ENCODE data around the gene ARNT2. TPM values are rescaled to one million over a fixed set of nuclear protein-coding genes. Genes with fewer than 3 reads are reported as not detected.
A peak's percentile ranks its signal among the peaks of the same experiment; 100 is the strongest.

The ARNT2 gene
- total RNA-seq, 1 donor from 2014 or later = 6.4 TPM

DNA sequence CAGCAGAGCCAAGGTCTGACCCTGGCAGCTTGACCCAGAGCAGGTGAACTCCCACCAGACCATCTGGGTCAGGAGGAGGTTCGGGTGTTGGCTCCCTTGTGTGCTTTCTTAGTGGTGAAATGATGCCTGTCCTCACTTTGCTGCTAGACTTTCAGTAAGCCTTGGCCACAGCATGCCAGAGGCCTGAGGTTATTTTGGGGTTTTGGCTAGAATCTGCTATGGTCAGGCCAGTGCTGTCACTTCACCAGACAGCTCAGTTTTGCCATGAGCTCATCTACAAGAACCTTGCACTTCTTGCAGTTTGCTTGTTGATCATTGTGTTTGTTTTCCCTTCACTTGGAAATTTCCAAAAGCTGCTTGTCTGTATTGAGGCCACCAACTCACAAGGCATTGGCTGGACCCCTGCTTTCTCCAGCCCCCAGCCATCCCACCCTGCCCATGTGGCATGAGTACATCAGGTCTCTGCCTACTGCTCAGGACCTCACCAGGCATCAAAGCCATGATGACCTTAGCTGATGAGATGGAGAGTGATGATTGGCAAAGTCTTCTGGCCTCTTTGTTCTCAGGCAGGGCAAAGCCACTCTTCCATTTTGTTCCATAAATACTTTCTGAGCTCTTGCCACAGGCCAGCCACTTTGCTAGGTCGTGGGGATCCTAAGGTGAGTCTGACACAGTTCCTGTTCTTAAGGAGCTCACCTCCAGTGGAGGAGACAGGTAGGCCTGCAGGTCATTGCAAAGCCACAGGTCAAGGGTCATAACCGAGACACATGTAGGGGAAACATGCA, 122.6 kb downstream of the ARNT2 start:
- Histone ChIP-seq H3K36me3 (no peaks in the 10 kb centered on the region), H3K9me3 (no peaks in the 10 kb centered on the region), H3K27me3 (no peaks in the 10 kb centered on the region), H3K4me3 (no peak overlapping the region), H3K4me1 (no peaks in the 10 kb centered on the region), H3K27ac (no peak overlapping the region)
- intact Hi-C loops (cut with DNase I) = no loop called here
- TF ChIP-seq, protein P1, sequence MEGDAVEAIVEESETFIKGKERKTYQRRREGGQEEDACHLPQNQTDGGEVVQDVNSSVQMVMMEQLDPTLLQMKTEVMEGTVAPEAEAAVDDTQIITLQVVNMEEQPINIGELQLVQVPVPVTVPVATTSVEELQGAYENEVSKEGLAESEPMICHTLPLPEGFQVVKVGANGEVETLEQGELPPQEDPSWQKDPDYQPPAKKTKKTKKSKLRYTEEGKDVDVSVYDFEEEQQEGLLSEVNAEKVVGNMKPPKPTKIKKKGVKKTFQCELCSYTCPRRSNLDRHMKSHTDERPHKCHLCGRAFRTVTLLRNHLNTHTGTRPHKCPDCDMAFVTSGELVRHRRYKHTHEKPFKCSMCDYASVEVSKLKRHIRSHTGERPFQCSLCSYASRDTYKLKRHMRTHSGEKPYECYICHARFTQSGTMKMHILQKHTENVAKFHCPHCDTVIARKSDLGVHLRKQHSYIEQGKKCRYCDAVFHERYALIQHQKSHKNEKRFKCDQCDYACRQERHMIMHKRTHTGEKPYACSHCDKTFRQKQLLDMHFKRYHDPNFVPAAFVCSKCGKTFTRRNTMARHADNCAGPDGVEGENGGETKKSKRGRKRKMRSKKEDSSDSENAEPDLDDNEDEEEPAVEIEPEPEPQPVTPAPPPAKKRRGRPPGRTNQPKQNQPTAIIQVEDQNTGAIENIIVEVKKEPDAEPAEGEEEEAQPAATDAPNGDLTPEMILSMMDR (IDR thresholded peaks at IDR 0.05) = no peak
- DNase-seq (ENCODE audit: low spot score in 2 of 2) = no peak

DNA sequence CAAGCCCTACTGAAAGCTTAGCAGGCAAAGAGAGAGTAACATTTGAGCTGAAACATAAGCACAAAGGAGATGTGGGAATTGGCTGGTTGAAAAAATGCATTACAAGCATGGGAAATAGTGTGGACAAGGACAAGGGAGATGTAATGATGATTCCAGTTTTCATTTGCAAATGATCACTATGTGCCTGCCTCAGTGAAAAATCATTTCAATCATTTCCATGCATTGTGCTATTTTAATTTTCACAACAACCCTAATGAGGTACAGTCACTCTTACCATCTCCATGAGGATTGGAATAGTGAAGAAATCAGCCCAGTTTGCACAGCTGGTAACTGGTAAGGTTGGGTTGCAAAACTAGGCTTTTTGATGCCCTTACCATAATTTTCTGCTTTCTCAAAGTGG, 123.2 kb downstream of the ARNT2 start:
- intact Hi-C loops (cut with DNase I) = no loop called here
- no peaks in the 10 kb centered on the region for H3K36me3 ChIP-seq
- no peaks in the 10 kb centered on the region for H3K27me3 ChIP-seq
- no peak overlapping the region for H3K27ac ChIP-seq
- no peak for DNase-seq (ENCODE audit: low spot score in 2 of 2)
- no peak overlapping the region for H3K4me3 ChIP-seq
- no peaks in the 10 kb centered on the region for H3K4me1 ChIP-seq
- H3K9me3 ChIP-seq = no peaks in the 10 kb centered on the region
- TF ChIP-seq, protein P1 (IDR thresholded peaks at IDR 0.05) = no peak

DNA sequence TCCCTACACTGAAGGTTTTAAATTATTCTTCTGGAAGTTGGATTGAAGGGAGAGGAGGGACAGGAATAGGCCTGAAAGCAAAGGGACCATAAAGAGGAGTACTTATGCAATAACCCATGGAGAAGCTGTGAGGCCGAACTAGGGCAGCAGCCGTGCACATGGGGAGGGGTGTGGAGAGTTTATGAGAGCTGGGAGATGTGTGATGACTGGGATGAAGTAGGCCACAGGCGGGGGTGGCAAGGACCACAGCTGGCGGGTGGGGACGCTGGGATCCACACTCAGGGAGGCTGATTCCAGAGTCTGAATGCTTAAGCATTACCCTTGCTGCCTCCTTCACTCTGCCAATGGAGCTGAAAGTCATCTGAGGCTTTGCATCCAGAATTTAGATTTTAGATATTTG, 123.8 kb downstream of the ARNT2 start:
- H3K4me3 ChIP-seq = no peak overlapping the region
- H3K27ac ChIP-seq = no peak overlapping the region
- no peaks in the 10 kb centered on the region for H3K9me3 ChIP-seq
- H3K27me3 ChIP-seq = no peaks in the 10 kb centered on the region
- H3K4me1 ChIP-seq = no peaks in the 10 kb centered on the region
- DNase-seq (ENCODE audit: low spot score in 2 of 2) = no peak
- TF ChIP-seq, protein P1 (IDR thresholded peaks at IDR 0.05) = no peak
- H3K36me3 ChIP-seq = no peaks in the 10 kb centered on the region
- intact Hi-C loops (cut with DNase I) = no loop called here

DNA sequence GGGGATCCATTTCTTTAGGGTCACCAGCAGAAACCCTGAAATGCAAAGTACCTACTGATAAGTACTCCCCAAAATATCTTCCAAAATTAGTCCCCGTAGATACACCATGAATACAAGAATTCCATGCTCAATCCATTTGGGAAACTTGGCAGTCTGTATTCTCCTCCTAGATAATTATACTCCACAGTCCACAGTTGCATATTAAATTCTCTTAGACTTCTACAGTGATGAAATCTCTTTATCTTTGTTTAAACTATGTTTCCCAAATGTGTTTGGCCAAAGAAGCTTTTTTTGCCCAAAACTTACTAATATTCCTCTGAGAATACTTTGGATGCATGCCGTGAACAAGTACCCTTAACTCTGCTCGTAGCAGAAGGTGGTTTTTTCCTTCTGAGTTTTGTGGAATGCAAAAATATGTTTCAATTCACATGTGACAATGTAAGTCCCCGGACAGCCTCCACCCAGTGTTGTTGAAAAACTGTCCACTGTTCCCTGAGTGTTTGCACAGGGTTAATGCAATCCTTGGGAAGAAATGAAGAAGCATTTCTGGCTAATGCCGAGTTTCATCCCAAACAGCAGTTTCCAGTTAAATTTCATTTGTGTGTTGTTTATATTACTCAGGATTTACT, 126.7 kb downstream of the ARNT2 start:
- H3K27ac ChIP-seq = peak overlapping the region in 1 of 2 donors; percentile 2
- TF ChIP-seq, protein P1 (IDR thresholded peaks at IDR 0.05) = no peak
- H3K4me3 ChIP-seq = no peak overlapping the region
- H3K27me3 ChIP-seq = no peaks in the 10 kb centered on the region
- no peaks in the 10 kb centered on the region for H3K9me3 ChIP-seq
- no peaks in the 10 kb centered on the region for H3K4me1 ChIP-seq
- DNase-seq (ENCODE audit: low spot score in 2 of 2) = no peak
- no peaks in the 10 kb centered on the region for H3K36me3 ChIP-seq
- intact Hi-C loops (cut with DNase I) = loop anchor here (5.0 kb wide), 1 partner anchor 151 kb away; no protein-coding TSS in a partner anchor

DNA sequence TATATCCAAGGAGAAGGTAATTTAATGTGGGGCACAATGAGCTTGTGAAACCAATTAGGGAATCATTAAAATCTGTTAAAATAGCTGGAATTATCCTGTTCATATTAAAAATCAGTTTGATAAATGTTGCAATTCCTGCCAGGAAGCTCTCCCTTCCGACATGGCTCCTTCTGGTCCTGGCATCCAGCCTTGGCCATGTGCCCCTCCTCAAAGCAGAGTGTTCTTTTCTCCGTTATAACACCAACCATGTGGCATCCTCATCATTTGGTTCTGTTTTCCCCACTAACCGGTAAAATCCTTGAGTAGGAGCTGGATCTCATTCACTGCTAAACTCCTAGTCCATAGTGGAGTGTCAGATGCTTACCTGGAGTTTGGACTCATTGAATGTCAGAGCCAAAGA, 127.2 kb downstream of the ARNT2 start:
- Histone ChIP-seq H3K27me3 (no peaks in the 10 kb centered on the region), H3K4me1 (no peaks in the 10 kb centered on the region), H3K27ac (peak overlapping the region in 1 of 2 donors; percentile 2), H3K9me3 (no peaks in the 10 kb centered on the region), H3K4me3 (no peak overlapping the region), H3K36me3 (no peaks in the 10 kb centered on the region)
- DNase-seq (ENCODE audit: low spot score in 2 of 2) = no peak
- intact Hi-C loops (cut with DNase I) = loop anchor here (5.0 kb wide), 1 partner anchor 151 kb away; no protein-coding TSS in a partner anchor
- TF ChIP-seq, protein P1 (IDR thresholded peaks at IDR 0.05) = no peak
